Renal cortical epithelial cell (primary cell): Measurements from ENCODE around the gene DLG2. TPM values are rescaled to one million over a fixed set of nuclear protein-coding genes. Genes with fewer than 3 reads are reported as not detected.
A peak's percentile ranks its signal among the peaks of the same experiment; 100 is the strongest.

ENCODE experiments used
- DNase-seq: peaks from one replicate; pipeline ENCODE4 v3.0.0-alpha.2; 2011; ENCODE audit warnings: low read depth
- total RNA-seq: library from RNA; depleted of rRNA; stranded (reverse); fragments of >200 nt; gene quantifications from 2 replicates; pipeline ENCODE4 v1.2.3, GENCODE V29; 2014

The DLG2 gene
- total RNA-seq, 1 donor from 2014 or later: 0.85 TPM

DNA sequence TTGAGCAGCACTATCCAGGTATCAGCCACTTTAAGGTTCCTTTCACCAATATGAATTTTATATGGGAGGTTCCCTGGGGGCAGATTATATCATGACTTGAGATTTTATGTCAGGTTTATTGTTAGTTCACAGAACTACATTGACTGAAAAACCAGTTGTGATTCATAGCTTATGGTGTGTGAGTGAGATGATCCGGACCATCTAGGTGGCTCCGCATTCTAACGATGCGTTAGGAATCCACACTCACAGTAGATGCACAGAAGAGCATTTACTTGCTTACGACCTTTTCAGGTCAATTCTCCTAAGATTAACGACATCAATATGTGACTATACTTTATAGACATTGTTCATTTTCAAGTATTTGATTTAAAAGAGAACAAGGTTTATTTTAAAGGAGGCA lies 1356.7 kb downstream of the DLG2 start:
- no peak for DNase-seq

DNA sequence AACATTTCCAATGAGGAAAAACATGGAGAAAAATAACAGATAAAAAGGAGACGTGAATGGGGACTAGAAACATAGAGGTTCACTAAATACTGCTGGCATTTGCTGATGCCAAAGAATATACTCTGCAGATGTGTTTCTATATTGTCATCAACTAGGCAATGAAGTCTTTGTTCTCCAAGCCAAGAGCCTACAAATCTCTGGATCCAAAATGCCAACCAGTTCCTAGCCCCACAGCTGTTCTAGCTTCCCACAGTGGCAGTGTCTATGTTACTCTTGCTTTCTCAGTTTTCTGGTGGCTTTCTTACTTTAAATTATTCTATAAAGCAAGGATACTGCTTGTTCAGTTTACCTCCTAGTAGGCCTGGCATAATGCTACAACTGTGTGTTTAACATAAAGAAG lies 1363.1 kb downstream of the DLG2 start:
- DNase-seq: no peak

- DNase-seq: peak; percentile 17
Observed at GRCh38 chr11:84261707-84262106, 1365.4 kb downstream of the DLG2 start.

- no peak for DNase-seq
Observed at GRCh38 chr11:84260862-84261261, 1366.3 kb downstream of the DLG2 start.

DNA sequence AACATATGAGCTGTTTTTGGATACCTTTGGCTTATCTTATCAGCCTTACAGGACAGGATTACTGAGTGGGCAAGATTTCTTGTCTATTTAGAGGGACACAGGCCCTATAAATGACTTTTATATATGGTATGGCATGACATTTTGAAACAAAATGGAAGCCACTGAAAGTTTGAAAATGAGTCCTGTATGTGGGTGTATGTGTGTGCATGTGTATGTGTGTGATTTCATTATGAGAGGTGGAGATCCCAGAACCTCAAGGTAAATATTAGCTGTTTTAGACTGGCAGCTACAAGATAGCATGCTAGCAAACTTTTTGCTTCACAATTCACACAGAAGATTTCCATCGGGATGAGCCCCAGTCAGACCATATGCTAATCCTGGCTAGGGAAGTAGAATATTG lies 1370.5 kb downstream of the DLG2 start:
- no peak for DNase-seq

- no peak for DNase-seq
Observed at GRCh38 chr11:84255483-84255882, 1371.7 kb downstream of the DLG2 start.

DNA sequence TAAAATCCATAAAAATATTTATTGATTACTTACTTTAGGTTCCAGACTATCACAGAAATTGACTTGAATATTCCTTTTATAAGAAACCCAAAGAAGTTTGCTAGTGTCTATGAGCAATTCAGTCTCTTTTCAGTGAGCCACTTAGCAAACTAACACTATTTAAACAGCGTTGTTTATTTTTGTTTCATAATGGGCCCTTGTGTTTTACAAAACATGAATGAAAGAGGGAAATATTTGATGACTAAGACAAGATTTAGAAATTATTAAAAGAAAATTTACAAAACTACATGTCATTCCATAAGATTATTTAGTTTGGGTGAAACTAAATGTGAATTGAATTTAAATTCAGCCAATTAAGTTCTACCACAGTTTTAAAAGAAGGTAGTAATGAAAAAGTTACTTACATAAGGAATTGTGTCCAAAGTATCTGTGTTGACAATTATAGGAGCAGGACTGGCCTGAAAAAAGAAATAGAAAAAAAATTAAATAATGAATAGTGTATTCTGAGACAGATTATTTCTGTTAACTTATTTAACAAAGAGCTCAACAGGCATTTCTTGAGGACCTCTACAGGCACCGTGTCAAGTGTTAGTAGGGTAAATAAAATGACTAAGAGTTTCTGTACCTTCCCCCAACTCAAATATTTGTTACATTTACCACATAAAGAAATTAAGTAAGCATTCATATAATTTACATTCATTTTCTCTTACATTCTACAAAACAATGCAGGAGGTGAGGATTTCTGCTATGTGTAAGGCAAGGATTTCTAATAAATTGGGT lies 1376.1 kb downstream of the DLG2 start:
- no peak for DNase-seq

DNA sequence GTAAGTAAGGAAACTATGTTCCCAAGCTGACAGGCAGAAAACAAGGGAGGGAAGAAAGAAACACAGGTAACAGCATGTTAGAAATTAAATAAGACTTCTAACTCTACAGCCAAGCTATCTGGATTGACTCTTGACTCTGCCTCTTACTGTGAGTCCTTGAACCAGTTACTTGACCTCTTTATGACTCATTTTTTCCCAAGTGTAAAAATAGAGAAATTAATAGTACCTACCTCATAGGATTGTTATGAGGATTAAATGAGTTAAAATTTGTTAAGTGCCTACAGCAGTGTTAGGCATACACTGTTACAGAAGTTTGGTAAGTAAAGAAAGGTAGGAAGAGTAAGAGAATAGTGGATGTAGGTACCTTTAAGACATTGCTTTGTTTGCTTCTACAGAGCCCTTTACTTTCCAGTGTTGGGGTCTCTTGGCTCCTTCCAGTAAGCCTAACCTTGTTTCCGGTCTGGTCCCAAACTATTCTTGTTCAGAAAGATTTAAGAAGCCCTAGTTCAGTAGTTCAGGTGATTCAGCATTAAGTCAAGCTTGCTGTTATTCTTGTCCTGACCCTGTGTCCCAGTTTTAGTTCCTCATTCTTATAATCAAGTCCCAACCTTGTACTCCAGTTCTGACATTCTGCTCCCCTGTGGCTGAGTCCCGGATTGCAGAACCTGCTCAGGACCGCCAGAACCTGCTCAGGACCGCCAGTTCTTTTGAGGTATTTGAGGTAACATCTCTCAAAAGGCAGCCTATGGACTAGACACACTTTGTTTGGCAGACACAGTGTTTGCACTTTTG lies 1377.6 kb downstream of the DLG2 start:
- DNase-seq: peak; percentile 59

- DNase-seq: peak; percentile 44
Observed at GRCh38 chr11:84247926-84248325, 1379.2 kb downstream of the DLG2 start.

GRCh38 chr11:84247129-84247528 lies 1380.0 kb downstream of the DLG2 start:
- no peak for DNase-seq

DNA sequence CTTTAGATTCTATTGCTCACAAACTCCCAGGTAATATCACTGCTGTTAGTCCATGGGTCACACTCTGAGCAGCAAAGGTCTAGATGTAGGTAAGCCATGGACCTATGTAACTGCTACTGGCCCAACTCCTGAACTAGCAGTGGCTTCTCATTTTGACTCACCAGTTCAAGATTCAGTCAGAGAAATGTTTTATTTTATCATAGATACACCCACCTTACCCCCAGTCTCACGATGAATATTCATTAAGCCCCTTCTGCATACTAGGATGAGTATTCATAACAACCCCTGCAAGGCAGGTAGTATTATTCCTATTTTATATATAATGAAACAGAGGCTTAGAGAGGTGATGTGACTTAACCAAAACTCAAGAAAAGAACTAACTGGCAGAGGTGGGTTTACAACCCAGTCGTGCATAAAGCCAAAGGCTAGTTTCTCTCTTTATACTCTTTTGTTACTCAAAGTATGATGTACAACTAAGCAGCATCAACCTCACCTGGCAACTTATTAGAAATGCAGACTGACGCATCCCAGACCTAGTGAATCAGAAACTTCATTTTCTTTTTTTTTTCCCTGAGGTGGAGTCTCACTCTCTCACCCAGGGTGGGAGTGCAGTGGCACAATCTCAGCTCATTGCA lies 1383.4 kb downstream of the DLG2 start:
- DNase-seq: no peak

- DNase-seq: no peak
Observed at GRCh38 chr11:84241343-84242131, 1385.6 kb downstream of the DLG2 start.

GRCh38 chr11:84240847-84241246 lies 1386.3 kb downstream of the DLG2 start:
- no peak for DNase-seq

GRCh38 chr11:84236436-84236835 lies 1390.7 kb downstream of the DLG2 start:
- peak; percentile 44 for DNase-seq

DNA sequence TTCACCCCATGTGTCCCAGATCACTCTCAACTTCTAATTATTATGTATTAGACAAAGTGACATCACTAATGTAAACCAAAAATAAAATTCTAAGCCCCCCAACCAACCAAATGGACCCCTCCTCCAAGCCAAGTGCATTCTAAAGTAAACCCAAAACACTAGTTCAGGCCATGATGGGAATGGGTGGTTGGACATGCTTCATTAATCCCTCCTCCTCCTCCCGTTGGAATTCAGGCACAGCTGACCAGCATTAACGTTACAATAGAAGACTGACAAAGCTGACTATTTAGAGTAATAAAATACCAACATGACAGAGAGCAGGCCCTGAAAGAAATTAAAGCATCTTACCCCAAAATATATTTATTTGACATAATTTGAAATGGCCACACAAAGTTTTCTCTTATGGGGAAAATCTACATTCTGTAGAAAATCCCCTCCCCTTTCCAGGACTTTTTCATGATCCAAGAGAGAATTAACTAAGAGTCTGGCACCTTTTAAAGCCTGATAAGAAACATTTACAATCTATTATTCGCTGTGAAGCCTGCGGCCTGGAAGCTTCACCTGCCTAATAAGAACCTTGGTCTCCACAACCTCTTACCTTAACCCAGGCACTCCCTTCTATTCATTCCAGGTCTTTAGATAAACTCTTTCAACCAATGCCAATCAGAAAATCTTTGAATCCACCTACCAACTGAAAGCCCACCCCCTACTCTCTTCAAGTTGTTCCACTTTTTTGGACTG lies 1392.5 kb downstream of the DLG2 start:
- DNase-seq: peak; percentile 23

DNA sequence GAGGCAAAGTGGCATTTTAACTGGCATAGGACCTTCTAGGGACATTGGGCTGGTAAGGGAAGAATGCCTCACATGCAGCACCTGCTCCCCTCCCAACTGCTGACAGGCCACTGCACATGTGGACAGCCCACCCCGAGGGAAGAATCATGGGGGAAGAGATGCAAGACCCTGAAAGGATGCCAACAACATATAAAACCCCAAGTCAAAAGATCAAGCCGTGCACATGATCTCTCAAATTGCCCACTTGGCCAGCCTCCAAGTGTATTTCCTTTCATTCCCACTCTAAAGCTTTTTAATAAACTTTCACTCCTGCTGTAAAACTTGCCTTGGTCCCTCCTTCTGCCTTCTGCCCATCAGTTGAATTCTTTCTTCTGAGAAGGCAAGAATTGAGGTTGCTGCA lies 1393.1 kb downstream of the DLG2 start:
- no peak for DNase-seq

GRCh38 chr11:84232511-84232910 lies 1394.6 kb downstream of the DLG2 start:
- DNase-seq: no peak

- DNase-seq: no peak
Observed at GRCh38 chr11:84230402-84230801, 1396.7 kb downstream of the DLG2 start.

DNA sequence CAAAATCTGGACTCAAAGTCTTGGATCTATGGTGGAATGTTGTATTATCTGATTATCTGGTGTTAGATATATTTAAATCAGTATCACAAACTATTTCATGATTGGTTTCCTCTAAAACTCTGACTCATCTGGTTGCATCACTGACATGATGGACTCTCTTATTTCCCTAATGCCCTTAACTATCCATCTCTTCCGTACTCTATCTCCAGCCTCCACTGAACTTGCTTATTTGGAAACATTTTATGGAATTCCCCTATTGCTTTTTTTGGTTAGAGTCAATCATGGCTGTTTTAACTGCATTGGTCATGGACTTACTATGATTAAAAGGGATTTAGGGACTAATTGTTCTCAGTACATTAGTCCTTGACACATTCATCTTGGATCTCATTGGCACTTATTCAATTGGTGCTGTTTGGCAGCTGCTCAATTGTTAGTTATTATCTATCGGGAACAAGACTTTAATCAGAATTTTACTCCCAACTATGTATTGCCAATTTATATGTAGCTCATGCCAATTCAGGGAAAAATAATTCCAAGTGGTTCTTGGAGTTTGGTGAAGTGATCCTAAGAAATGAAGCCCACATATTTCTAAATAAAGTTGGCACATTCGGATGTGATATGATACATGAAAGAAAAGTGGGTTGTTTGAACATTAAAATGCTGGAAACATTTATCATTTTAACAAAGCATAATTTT lies 1399.0 kb downstream of the DLG2 start:
- no peak for DNase-seq

GRCh38 chr11:84224042-84224441 lies 1403.1 kb downstream of the DLG2 start:
- no peak for DNase-seq

- DNase-seq: no peak
Observed at GRCh38 chr11:84218318-84218717, 1408.8 kb downstream of the DLG2 start.
